Measurements from ENCODE around the gene PLSCR1. TPM values are rescaled to one million over a fixed set of nuclear protein-coding genes. Genes with fewer than 3 reads are reported as not detected.

The PLSCR1 gene
- polyA plus RNA-seq, 1 donor from 2014 or later = 0.78 TPM

- H3F3A ChIP-seq (ENCODE audit: insufficient read depth, low read length, poor library complexity, severe bottlenecking) = no peaks in the 10 kb centered on the region
- H3K9ac ChIP-seq (ENCODE audit: low read length) = no peak overlapping the region
- no peaks in the 10 kb centered on the region for H4K20me1 ChIP-seq (ENCODE audit: insufficient read depth)
- no peaks in the 10 kb centered on the region for H3K9me3 ChIP-seq (ENCODE audit: low read length)
- no peak overlapping the region for H3K27ac ChIP-seq (ENCODE audit: low read length)
- no peaks in the 10 kb centered on the region for H3K36me3 ChIP-seq (ENCODE audit: insufficient read depth, low read length)
- H3K4me2 ChIP-seq (ENCODE audit: low read length) = no peak overlapping the region
- H3K79me2 ChIP-seq (replicated peaks; ENCODE audit: insufficient read depth, low read length) = no peaks in the 10 kb centered on the region
- TF ChIP-seq SMC3 (conservative IDR thresholded peaks at IDR 0.05; ENCODE audit: poor library complexity) (no peak), MXI1 (conservative IDR thresholded peaks at IDR 0.05; ENCODE audit: poor library complexity, severe bottlenecking) (no peak), EP300 (conservative IDR thresholded peaks at IDR 0.05; ENCODE audit: poor library complexity, severe bottlenecking) (no peak), EZH2 (IDR thresholded peaks at IDR 0.05; ENCODE audit: borderline replicate concordance, insufficient read depth, low read length, poor library complexity, severe bottlenecking) (no peak), TAF1 (IDR thresholded peaks at IDR 0.05; ENCODE audit: low read depth) (no peak)
- no peak overlapping the region for H2AFZ ChIP-seq (ENCODE audit: low read depth, low read length)
- H3K4me3 ChIP-seq (ENCODE audit: low read length) = no peak overlapping the region
- H3K27me3 ChIP-seq (ENCODE audit: insufficient read depth, low read depth, low read length) = no peaks in the 10 kb centered on the region
- no peaks in the 10 kb centered on the region for H3K9me2 ChIP-seq (ENCODE audit: insufficient read depth, low read length)
Measured at GRCh38 chr3:146496726-146497125, 47.7 kb downstream of the PLSCR1 start.

- H3F3A ChIP-seq (ENCODE audit: insufficient read depth, low read length, poor library complexity, severe bottlenecking) = no peaks in the 10 kb centered on the region
- H3K9ac ChIP-seq (ENCODE audit: low read length) = no peak overlapping the region
- no peaks in the 10 kb centered on the region for H3K9me3 ChIP-seq (ENCODE audit: low read length)
- TF ChIP-seq CTCF (IDR thresholded peaks at IDR 0.05; ENCODE audit: poor library complexity, severe bottlenecking) = no peak
- no peak overlapping the region for H3K4me2 ChIP-seq (ENCODE audit: low read length)
- H3K9me2 ChIP-seq (ENCODE audit: insufficient read depth, low read length) = no peaks in the 10 kb centered on the region
- H2AFZ ChIP-seq (ENCODE audit: low read depth, low read length) = no peak overlapping the region
- H3K27me3 ChIP-seq (ENCODE audit: insufficient read depth, low read depth, low read length) = no peaks in the 10 kb centered on the region
- no peaks in the 10 kb centered on the region for H4K20me1 ChIP-seq (ENCODE audit: insufficient read depth)
- no peaks in the 10 kb centered on the region for H3K36me3 ChIP-seq (ENCODE audit: insufficient read depth, low read length)
- no peak overlapping the region for H3K4me3 ChIP-seq (ENCODE audit: low read length)
- H3K27ac ChIP-seq (ENCODE audit: low read length) = no peak overlapping the region
- H3K79me2 ChIP-seq (replicated peaks; ENCODE audit: insufficient read depth, low read length) = no peaks in the 10 kb centered on the region
Measured at GRCh38 chr3:146496251-146496650, 48.2 kb downstream of the PLSCR1 start.

- H3K27ac ChIP-seq (ENCODE audit: low read length) = no peak overlapping the region
- H3K9me3 ChIP-seq (ENCODE audit: low read length) = no peaks in the 10 kb centered on the region
- H3K4me3 ChIP-seq (ENCODE audit: low read length) = no peak overlapping the region
- H3K27me3 ChIP-seq (ENCODE audit: insufficient read depth, low read depth, low read length) = no peaks in the 10 kb centered on the region
- H3K79me2 ChIP-seq (replicated peaks; ENCODE audit: insufficient read depth, low read length) = no peaks in the 10 kb centered on the region
- H3K4me2 ChIP-seq (ENCODE audit: low read length) = no peak overlapping the region
- H4K20me1 ChIP-seq (ENCODE audit: insufficient read depth) = no peaks in the 10 kb centered on the region
- no peak for TF ChIP-seq CTCF (IDR thresholded peaks at IDR 0.05; ENCODE audit: poor library complexity, severe bottlenecking)
- no peak for TF ChIP-seq EZH2 (IDR thresholded peaks at IDR 0.05; ENCODE audit: borderline replicate concordance, insufficient read depth, low read length, poor library complexity, severe bottlenecking)
- TF ChIP-seq RAD21 (conservative IDR thresholded peaks at IDR 0.05) = no peak
- TF ChIP-seq POLR2AphosphoS5 (IDR thresholded peaks at IDR 0.05) = no peak
- TF ChIP-seq TAF1 (IDR thresholded peaks at IDR 0.05; ENCODE audit: low read depth) = no peak
- no peak for TF ChIP-seq SMC3 (conservative IDR thresholded peaks at IDR 0.05; ENCODE audit: poor library complexity)
- no peak for TF ChIP-seq MXI1 (conservative IDR thresholded peaks at IDR 0.05; ENCODE audit: poor library complexity, severe bottlenecking)
- TF ChIP-seq EP300 (conservative IDR thresholded peaks at IDR 0.05; ENCODE audit: poor library complexity, severe bottlenecking) = no peak
- H3K36me3 ChIP-seq (ENCODE audit: insufficient read depth, low read length) = no peaks in the 10 kb centered on the region
- H3F3A ChIP-seq (ENCODE audit: insufficient read depth, low read length, poor library complexity, severe bottlenecking) = no peaks in the 10 kb centered on the region
- H3K9ac ChIP-seq (ENCODE audit: low read length) = no peak overlapping the region
- no peak overlapping the region for H2AFZ ChIP-seq (ENCODE audit: low read depth, low read length)
- no peaks in the 10 kb centered on the region for H3K9me2 ChIP-seq (ENCODE audit: insufficient read depth, low read length)
Measured at GRCh38 chr3:146493761-146494160, 50.6 kb downstream of the PLSCR1 start.

Measured in neural cell (in vitro differentiated cells).